Endothelial cell of umbilical vein (primary cell): Measurements from ENCODE around the gene TOB1. TPM values are rescaled to one million over a fixed set of nuclear protein-coding genes. Genes with fewer than 3 reads are reported as not detected.

Source experiments
- BruUV-seq: library from RNA; stranded (reverse); fragments of 400-500 nt; replicated peaks from 2 replicates; lab custom pipeline; 2021; lab: Mats Ljungman, UMichigan
- CTCF ChIA-PET: fragments of 300-600, 350-600 bp; sonication (Branson Sonifier 250); formaldehyde crosslinking; loops from one replicate; lab custom pipeline; 2021; ENCODE audit warnings: antibody characterized with exemption, inconsistent platforms; lab: Charles Lee
- POLR2A ChIA-PET: fragments of 300-600, 350-600 bp; sonication (Branson Sonifier 250); formaldehyde crosslinking; loops from one replicate; lab custom pipeline; 2021; ENCODE audit warnings: antibody characterized with exemption, inconsistent platforms; lab: Charles Lee
- DNase-seq: peaks from one replicate; pipeline ENCODE4 v3.0.0-alpha.2; 2011; ENCODE audit warnings: low read depth, low spot score
- FAIRE-seq: peaks from 2 replicates; lab custom pipeline; 2011; peaks lifted over from hg19 to GRCh38; lab: Jason Lieb, UNC
- H2AFZ ChIP-seq: 2 replicates; pipeline ENCODE4 v1.6.0; 2012; ENCODE audit warnings: low read depth, low read length, control low read depth, inconsistent platforms
- H3K27ac ChIP-seq: 2 replicates; pipeline ENCODE4 v1.5.1; 2011; ENCODE audit warnings: low read depth, mild to moderate bottlenecking, control low read depth, low read length, moderate library complexity; ENCODE audit not compliant: insufficient read depth
- H3K27me3 ChIP-seq, 2 experiments: 2 replicates each; pipeline versions ENCODE4 v1.6.0 to v1.6.1; 2011; ENCODE audit warnings: low read length in 2 of 2, mixed read lengths in 1 of 2; ENCODE audit not compliant: control insufficient read depth in 2 of 2, insufficient read depth in 2 of 2
- H3K36me3 ChIP-seq, 2 experiments: 2 replicates in 1 of 2; 3 replicates in 1 of 2; pipeline ENCODE4 v1.5.1; 2011; ENCODE audit warnings: low read length in 2 of 2, mild to moderate bottlenecking in 1 of 2, moderate library complexity in 1 of 2; ENCODE audit not compliant: control insufficient read depth in 2 of 2, insufficient read depth in 2 of 2; ENCODE audit errors: extremely low read depth in 1 of 2
- H3K4me1 ChIP-seq: 3 replicates; pipeline ENCODE4 v1.5.1; 2011; ENCODE audit warnings: mild to moderate bottlenecking, low read length; ENCODE audit not compliant: control insufficient read depth, insufficient read depth; ENCODE audit errors: extremely low read depth
- H3K4me2 ChIP-seq: 2 replicates; pipeline ENCODE4 v1.6.1; 2011; ENCODE audit warnings: low read length, control low read depth, mixed read lengths; ENCODE audit not compliant: insufficient read depth
- H3K4me3 ChIP-seq, 3 experiments: fragments of 200-600 bp in 1 of 3; sonication (generic), shearing (Covaris generic) in 1 of 3; replicated peaks in 1 of 3; 2 replicates each; pipeline ENCODE4 v1.5.1; 2011 to 2016; ENCODE audit warnings: control low read depth in 3 of 3, low read length in 3 of 3, mild to moderate bottlenecking in 2 of 3, inconsistent platforms in 1 of 3, low read depth in 1 of 3, moderate library complexity in 1 of 3; ENCODE audit not compliant: insufficient read depth in 1 of 3
- H3K79me2 ChIP-seq: 2 replicates; pipeline ENCODE4 v1.6.0; 2012; ENCODE audit warnings: low read length, inconsistent platforms; ENCODE audit not compliant: control insufficient read depth, insufficient read depth
- H3K9ac ChIP-seq: replicated peaks from 2 replicates; pipeline ENCODE3; 2011; ENCODE audit warnings: low read length, control low read depth; ENCODE audit not compliant: insufficient read depth; ENCODE audit errors: extremely low read depth
- H3K9me1 ChIP-seq: replicated peaks from 3 replicates; pipeline ENCODE4 v1.6.0; 2011; ENCODE audit warnings: mild to moderate bottlenecking, low read length; ENCODE audit not compliant: control insufficient read depth, insufficient read depth; ENCODE audit errors: extremely low read depth
- H3K9me3 ChIP-seq: replicated peaks from 2 replicates; pipeline ENCODE4 v1.5.1; 2012; ENCODE audit warnings: low read length, inconsistent platforms; ENCODE audit not compliant: control insufficient read depth, insufficient read depth
- H4K20me1 ChIP-seq: replicated peaks from 2 replicates; pipeline ENCODE3; 2011; ENCODE audit warnings: mild to moderate bottlenecking, low read length; ENCODE audit not compliant: control insufficient read depth, insufficient read depth; ENCODE audit errors: extremely low read depth
- EZH2 ChIP-seq: IDR thresholded peaks from 2 replicates; pipeline ENCODE4 v1.6.1; 2012; ENCODE audit warnings: borderline replicate concordance, low read depth, mild to moderate bottlenecking, moderate library complexity, low read length, inconsistent platforms; ENCODE audit not compliant: severe bottlenecking
- FOS ChIP-seq: IDR thresholded peaks from 2 replicates; pipeline ENCODE4 v1.6.1; 2011; ENCODE audit warnings: mild to moderate bottlenecking, low read length, moderate library complexity, borderline replicate concordance; ENCODE audit not compliant: insufficient read depth
- GATA2 ChIP-seq: IDR thresholded peaks from 2 replicates; pipeline ENCODE4 v1.7.0; 2011; ENCODE audit warnings: low read depth, mild to moderate bottlenecking, moderate library complexity, mixed read lengths, low read length; ENCODE audit not compliant: insufficient read length, insufficient read depth
- JUN ChIP-seq: IDR thresholded peaks from 2 replicates; pipeline ENCODE4 v1.6.1; 2011; ENCODE audit warnings: borderline replicate concordance, low read depth; ENCODE audit not compliant: insufficient read length, insufficient read depth
- MAX ChIP-seq: IDR thresholded peaks from 2 replicates; pipeline ENCODE4 v1.6.1; 2011; ENCODE audit not compliant: insufficient read depth, insufficient read length
- MYC ChIP-seq: IDR thresholded peaks from one replicate; pipeline ENCODE4 v1.6.1; 2011; ENCODE audit warnings: mild to moderate bottlenecking, low read depth, low read length
- POLR2A ChIP-seq: IDR thresholded peaks from 2 replicates; pipeline ENCODE4 v1.6.1; 2012; ENCODE audit warnings: low read depth, mild to moderate bottlenecking, control low read depth, low read length
- POLR2AphosphoS5 ChIP-seq: IDR thresholded peaks from 2 replicates; pipeline ENCODE4 v1.6.1; 2012; ENCODE audit warnings: low read depth, mild to moderate bottlenecking, control low read depth, low read length, moderate library complexity; ENCODE audit not compliant: insufficient read depth
- dilution Hi-C: fragments of 300-500 bp; cut with MboI; formaldehyde crosslinking; loops from one replicate; pipeline ENCODE4 v1.15.0; 2019; ENCODE audit warnings: low sequenced_read_pairs; ENCODE audit not compliant: extremely low pct_ligation_motif_present
- intact Hi-C: fragments of 100-400 bp; cut with micrococcal nuclease; formaldehyde crosslinking; loops from one replicate; pipeline ENCODE4 v1.10.0; 2022
- polyA plus RNA-seq, 4 experiments: library from polyadenylated mRNA; depleted of rRNA in 3 of 4; stranded (reverse) in 3 of 4; unstranded in 1 of 4; fragments of >200 nt; gene quantifications; 2 replicates each; pipeline versions ENCODE4 v1.2.1 to v1.2.3, GENCODE V29; 2011 to 2012; ENCODE audit warnings: missing spikeins in 1 of 4
- total RNA-seq: library from RNA; stranded (reverse); gene quantifications from 2 replicates; pipeline ENCODE4 v1.2.3, GENCODE V29; 2021
- TF ChIP-seq, protein P1 (sequence below), 2 donors: IDR thresholded peaks; 1 replicate in 1 of 2; 2 replicates in 1 of 2; pipeline ENCODE4 v1.5.1; 2011; ENCODE audit warnings: low read length in 2 of 2, mild to moderate bottlenecking in 2 of 2, moderate library complexity in 2 of 2, control low read depth in 1 of 2, inconsistent platforms in 1 of 2, low read depth in 1 of 2; ENCODE audit not compliant: insufficient read depth in 1 of 2; ENCODE audit errors: extremely low read depth in 1 of 2

TOB1 gene
- total and polyA plus RNA-seq, 2 donors (not counting 3 experiments of a cell fraction or from before 2014, with no cell fraction given), result 3.3 to 12.9 TPM

DNA sequence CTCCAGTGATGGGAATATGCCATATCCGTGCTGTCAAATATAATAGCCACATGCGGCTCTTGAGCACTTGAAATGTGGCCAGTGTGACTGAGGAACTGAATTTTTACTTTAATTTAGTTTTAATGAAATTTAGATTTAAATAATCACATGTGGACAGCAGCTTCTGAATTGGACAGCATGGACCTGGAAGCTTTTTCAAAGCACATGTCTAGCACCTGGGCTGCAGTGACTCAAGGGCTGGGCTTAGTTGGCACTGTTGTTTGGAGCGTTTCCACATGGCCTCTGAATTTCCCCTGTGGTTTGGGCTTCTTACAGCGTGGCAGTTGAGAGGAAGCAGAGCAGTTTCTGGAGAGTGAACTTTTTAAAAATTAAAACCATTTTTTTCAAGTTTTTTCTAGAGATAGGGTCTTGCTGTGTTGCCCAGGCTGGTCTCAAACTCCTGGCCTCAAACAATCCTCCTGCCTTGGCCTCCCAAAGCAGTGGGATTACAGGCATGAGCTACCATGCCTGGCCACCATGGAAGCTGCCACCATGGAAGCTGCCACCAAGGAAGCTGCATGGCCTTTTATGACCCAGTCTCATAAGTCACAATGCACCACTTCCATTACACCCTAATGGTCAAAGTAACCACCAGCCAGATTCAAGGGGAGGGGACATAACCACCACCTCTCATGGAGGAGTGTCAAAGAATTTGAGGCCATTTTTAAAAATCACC lies 6.7 kb upstream of the TOB1 start:
- POLR2A ChIA-PET, result no interaction called here
- Histone ChIP-seq H4K20me1 (no peaks in the 10 kb centered on the region), H3K9me3 (no peaks in the 10 kb centered on the region), H2AFZ (no peak overlapping the region), H3K79me2 (no peaks in the 10 kb centered on the region), H3K36me3 (no peaks in the 10 kb centered on the region), H3K4me3 (no peak overlapping the region), H3K9me1 (no peaks in the 10 kb centered on the region), H3K27me3 (peaks cover 2 to 39% of the 10 kb centered on the region in 2 experiments), H3K9ac (no peak overlapping the region), H3K27ac (no peak overlapping the region), H3K4me2 (no peak overlapping the region), H3K4me1 (peaks cover under 1% of the 10 kb centered on the region)
- dilution Hi-C loops, result no loop called here
- TF ChIP-seq MAX, result no peak
- no peak for TF ChIP-seq POLR2AphosphoS5
- TF ChIP-seq POLR2A, result no peak
- no peak for TF ChIP-seq MYC
- TF ChIP-seq JUN, result no peak
- TF ChIP-seq, protein P1, sequence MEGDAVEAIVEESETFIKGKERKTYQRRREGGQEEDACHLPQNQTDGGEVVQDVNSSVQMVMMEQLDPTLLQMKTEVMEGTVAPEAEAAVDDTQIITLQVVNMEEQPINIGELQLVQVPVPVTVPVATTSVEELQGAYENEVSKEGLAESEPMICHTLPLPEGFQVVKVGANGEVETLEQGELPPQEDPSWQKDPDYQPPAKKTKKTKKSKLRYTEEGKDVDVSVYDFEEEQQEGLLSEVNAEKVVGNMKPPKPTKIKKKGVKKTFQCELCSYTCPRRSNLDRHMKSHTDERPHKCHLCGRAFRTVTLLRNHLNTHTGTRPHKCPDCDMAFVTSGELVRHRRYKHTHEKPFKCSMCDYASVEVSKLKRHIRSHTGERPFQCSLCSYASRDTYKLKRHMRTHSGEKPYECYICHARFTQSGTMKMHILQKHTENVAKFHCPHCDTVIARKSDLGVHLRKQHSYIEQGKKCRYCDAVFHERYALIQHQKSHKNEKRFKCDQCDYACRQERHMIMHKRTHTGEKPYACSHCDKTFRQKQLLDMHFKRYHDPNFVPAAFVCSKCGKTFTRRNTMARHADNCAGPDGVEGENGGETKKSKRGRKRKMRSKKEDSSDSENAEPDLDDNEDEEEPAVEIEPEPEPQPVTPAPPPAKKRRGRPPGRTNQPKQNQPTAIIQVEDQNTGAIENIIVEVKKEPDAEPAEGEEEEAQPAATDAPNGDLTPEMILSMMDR (IDR thresholded peaks at IDR 0.05; ENCODE audit: extremely low read depth in 1 of 2, insufficient read depth in 1 of 2, low read depth in 1 of 2, low read length in 2 of 2), result no peak
- no peak for TF ChIP-seq FOS
- TF ChIP-seq EZH2, result no peak
- no peak for TF ChIP-seq GATA2
- intact Hi-C loops, result no loop called here
- FAIRE-seq (no peak), DNase-seq (no peak)
- CTCF ChIA-PET, result interaction anchor here (1.0 to 1.3 kb wide), 2 partner anchors 9 to 11 kb away, joined by 4 read pairs; no protein-coding TSS in a partner anchor
- BruUV-seq, result no TSS peak
